Measurements from ENCODE around the gene DCAF6.
"Not testable (repeated sequence)": the region's sequence is repeated elsewhere in the genome, so short reads cannot be mapped to it uniquely, and the experiment has no call there.

Gene DCAF6

DNA sequence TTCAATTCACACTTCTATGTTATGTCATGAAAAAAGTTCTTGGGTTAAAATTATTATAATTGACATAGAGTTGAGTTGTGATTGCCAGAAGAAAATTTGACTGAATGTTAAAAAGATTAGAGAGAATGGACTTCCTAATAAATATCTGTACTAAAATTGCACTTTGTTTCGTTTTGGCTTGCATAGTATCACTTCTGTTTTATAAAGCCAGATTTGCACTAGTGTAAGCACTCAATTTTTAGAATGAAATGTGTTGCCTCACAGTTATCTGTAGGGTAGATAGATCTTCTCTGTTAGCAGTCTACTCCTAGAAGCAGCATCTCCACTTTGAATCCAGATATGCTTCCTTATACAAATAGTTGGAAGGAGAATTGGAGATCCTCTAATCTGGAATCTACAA lies 95.5 kb downstream of the DCAF6 start:
- DNase-seq: no peak

DNA sequence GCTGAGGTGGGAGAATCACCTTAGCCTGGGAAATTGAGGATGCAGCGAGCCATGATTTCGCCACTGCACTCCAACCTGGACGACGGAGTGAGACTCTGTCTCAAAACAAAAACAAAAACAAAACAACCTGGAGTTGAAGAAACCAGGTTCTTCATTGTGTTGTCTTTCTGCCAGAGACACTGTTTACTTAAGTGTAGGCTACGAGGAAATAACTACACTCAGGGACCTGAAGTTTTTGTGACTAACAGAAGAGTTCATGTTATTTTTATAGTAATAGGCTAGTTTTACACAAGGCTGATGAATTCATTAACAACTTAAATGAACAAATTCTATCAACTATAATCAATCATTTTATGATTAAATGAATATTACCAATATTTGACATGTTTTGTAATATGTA lies 98.9 kb downstream of the DCAF6 start:
- DNase-seq: no peak

DNA sequence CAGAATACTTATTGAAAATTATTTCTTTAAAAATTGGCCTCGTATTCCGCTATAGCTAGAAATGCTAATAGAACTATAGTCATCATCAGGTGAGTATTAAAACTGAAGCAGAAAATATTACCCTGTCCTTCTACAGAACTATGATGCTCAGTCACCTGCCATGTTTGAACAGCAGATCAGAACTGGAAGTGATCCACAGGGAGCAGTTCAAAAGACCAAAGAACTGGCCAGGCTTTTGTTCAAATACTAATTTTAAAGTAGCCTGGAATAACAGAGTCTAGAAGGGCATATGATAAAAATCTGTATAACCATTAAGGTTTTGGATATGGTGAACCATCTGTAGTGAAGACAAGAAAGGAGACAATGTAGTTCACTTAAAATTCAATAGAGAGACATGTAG lies 105.9 kb downstream of the DCAF6 start:
- DNase-seq: no peak

DNA sequence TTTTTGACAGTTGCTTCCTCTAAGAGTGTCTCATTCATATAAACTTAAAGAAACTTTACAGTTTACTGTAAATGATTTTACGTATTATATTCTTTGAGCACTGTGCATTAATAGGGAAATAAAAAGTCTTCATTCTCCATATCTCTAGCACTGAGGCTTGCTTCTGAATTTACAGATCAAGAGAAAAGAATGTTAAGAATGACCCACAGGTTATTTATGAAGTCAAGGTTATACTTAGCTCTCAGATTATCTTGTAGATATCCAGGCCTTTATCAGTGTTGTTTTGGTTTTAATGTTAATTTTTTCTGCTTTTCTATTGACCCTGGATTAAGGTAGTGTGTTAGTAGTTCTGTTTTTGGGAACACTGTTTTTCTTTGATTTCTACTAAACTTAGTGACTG lies 108.8 kb downstream of the DCAF6 start:
- no peak for DNase-seq

DNA sequence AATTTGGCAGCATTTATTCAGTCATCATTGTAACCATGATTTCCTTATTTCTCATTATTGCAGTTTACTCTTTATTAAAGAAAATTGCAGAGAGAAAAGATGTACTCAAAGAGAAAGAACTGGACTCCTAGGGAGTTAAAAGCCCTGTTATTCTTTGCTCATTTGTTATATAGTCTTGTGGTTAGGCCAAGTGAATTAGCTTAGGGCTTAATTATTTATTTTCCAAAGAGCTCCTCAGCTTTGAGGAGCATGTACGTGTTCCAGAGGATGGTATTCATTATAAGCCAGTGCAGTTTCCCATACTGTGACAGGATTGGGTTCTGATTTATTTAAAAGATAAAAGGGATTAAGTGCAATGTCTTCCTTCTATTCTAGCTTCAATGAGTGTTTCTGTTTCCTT lies 113.8 kb downstream of the DCAF6 start:
- DNase-seq: no peak

DNA sequence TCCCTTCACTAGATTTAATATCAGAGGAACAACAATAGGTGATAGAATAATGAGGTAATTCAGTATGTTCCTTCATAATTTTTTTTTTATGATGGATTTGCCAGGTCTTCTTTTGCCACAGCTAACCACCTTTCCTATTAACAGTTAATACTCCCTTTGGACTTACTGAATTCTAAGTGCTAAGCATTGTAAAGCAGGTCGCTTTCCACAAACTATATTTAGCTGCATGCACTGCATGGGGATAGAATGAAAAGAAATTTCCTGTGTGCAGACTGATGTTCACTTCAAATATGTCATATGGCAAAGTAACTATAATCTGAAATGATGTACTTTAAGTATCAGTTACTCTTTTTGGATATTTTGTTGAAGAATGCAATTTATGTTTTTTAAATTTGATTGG lies 114.4 kb downstream of the DCAF6 start:
- DNase-seq: no peak

DNA sequence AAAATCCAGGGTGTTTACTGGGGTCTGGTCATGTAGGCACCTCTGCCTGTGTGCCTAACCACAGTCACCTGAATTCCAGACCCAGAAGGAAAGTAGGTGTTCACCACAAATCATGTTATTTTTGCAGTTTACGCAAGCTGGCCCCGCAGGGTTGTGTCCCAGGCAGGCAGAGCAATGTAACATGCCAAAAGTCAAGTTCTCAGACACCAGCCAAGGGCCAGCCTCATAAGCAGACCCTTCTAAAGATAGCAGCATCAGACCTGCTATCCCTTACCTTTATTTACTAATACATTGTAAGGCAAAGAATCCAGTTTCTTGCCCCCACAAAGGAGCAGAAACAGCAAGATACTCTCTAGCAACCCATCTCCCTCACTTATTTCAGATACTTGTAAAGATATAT lies 117.2 kb downstream of the DCAF6 start:
- DNase-seq: no peak

DNA sequence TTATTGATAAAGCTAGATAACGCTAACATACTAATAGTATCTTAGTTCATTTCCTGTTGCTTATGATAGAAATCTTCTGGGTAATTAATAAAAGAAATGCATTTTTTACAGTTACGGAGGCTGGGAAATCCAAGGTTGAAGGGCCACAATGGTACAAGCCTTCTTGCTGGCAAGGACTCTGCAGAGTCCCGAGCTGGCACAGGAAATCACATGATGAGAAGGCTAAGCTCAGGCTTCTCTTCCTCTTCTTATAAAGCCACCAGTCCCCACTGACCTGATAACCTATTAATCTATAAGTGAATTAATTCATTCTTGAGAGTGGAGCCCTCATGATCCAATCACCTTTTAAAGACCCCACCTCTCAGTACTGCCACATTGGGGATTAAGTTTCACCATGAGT lies 117.6 kb downstream of the DCAF6 start:
- DNase-seq: no peak

DNA sequence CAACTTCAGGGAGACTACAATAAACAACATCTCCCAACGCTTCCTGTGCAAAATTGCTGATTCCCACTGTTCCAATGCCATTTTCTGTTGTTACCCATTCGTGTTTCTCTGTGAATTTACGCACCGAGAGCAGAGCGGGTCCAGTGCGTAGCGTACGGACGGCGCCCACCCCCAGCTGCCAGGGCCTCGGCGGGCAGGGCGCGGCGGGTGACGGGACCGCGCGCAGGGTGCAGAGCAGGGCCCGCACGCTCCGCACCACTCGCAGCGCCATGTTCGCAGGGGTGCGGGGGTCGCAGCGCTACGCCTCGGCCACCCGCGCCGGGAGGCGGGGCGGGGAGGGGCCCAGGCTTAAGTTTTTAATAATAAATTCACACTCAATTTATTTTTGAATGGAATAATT lies 119.7 kb downstream of the DCAF6 start:
- not testable (repeated sequence) for DNase-seq

DNA sequence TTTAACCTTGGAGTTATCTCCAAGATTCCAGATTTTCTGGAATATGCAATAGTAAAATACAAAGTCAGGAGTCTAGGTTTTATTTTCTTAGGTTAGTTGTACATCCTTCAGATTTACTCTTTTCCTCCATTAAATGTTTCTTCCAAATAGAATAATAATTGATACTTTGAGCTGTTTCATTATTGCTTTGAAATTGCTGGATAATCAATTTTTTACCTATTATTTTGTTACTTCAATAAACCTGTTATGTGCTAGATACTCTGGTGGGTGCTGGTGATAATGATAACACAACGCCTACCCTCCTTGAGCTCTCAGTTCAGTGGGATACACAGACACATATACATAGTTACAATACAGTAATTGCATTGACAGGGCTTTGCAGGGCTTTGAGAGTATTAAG lies 120.9 kb downstream of the DCAF6 start:
- DNase-seq: no peak

DNA sequence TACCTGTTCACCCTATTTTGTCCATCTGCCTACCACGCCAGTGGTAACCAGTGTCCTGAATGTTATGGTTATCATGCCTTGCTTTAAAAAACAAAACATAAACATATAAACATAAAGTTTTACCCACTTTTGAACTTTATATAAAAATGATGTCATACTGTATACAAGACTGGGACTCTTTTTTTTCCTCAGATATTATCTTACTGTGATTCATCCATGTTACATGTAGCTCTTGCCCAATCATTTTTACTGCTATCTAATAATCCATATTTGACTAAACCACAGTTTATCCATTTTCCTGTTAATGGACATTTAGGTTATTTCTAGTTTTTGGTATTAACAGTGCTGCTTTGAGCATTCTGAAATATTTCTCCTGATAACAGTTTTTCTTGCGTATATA lies 121.4 kb downstream of the DCAF6 start:
- DNase-seq: no peak

DNA sequence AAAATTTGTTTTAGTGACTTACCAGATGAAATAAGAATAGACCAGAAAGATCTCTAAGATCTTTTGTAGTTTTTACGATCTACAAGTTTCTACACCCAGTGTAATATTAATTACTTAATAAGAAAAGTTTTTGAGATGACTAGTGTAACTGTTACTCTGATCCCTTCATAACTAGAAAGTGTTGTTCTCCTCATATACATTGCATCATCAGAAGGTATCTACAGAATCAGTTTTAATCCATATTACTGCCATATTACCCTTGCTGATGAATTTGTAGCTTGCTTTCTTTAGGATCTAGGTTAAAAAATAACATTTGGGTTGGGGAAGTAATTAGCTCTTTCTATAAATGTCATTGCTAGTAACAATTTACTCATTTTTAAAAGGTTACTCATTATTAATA lies 127.7 kb downstream of the DCAF6 start:
- DNase-seq: no peak

DNA sequence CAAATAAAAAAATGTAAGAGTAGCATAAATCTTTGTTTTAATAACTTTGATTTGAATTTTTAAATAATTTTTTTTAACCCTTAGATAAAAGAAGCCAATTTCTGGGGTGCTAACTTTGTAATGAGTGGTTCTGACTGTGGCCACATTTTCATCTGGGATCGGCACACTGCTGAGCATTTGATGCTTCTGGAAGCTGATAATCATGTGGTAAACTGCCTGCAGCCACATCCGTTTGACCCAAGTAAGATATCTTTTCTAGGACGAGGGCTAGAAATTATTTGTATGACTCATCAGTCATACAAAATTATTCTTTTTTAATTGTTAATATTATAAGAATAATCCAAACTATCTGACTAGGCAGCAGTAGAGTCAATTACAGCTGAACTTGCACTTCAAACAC lies 129.0 kb downstream of the DCAF6 start:
- no peak for DNase-seq

DNA sequence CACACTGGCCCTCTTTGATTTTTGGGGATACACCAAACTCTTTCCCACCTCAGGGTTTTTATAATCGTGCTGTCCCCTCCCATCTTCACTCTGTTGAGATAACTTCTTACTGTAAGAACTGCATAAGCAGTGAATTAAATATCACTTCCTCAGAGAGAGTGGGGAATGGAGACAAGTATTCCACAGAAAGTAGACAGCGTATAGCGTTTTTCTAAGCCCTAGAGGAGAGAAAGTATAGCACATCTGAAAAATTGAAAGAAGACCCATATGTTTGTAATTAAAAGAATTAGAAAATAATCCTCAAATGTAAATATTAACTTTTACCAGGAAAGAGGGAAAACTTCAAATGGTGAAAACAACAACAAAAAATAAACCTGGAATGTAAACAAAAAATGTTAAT lies 132.9 kb downstream of the DCAF6 start:
- DNase-seq: no peak

DNA sequence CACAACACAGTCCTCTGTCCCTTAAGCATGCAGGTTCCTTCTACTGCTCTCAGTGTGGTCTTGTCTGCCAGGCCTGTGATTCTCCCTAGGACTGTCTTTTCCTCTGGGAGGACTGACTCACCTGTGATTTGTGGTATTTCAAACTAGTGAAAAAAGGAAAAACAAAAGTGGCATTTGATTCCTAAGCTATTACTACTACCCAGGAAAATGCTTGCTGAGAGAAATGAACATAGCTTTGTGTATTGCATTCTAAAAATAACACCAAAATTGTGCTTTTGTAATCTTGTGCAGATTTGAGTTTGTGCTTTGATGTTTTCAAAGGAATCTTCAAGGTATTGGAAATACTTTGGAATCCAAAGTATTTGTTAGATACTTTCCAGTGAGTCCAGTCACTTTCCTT lies 143.3 kb downstream of the DCAF6 start:
- DNase-seq: no peak

DNA sequence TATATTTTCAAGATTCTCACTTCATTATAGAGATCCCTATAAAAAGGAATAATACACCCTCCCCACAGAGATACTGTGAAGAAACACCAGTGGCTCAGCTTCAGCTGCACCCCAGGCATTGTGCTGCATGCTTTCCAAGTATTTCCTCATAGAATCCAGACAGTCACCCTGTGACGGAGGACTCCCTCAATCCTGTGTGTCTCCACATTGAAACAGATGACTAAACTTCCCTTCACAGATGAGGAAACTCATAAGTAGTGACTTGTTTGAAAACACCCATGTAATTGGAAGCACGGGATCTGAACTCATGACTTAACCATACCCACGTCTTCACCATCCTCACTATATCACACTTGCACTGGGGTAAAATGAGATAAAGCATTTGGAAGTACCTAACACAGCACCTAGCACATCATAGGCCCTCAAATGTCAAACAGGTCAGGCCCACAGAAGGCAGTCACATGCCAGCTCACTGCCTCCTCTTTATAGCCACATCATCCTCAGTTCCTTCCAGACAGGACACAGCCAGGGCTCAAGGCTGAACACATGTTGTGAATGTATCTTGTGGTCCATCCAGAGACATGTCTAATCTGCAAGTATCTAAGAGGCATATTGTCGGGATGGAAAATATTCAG lies 145.0 kb downstream of the DCAF6 start:
- peak; percentile 12 for DNase-seq

DNA sequence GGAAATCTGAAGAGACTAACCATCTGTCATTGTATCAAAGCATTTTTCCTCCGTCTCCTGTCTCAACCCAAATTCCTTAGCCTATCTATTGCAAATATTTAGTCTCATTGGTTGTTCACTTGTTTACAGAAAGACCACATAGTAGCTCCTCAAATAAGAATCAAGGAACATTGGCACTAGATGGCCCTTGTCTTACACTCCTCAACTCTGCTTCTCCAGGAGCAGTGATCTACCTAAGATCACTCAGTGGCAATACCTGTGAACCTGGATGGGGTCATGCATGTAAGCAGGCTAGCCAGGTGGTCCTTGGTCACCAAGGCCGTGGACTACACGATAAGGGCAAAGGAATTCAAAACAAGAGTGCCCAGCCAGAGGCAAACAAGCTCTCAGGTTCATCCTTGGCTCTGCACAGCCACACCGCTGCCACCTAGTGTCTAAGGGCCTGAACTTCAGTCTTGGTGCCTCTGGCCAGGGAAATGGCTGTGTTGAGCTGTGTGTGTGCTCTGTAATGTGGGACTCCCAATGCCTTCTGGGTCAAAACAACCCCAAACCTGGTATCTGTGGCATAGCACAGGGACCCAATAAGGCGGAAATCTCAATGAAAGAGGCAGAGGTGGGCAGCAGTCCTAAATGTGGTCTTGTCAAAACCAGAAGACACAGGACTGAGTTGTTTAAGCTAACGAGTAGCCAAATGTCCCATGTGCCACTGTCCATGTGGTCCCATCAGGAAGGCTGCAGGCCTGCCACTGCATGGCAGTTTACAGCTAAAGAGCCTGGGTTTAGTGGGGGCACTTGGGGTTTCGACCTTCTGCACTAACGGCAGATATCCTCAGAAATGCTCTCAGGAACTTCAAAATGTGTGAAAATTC lies 145.8 kb downstream of the DCAF6 start:
- peak; percentile 43 for DNase-seq

DNA sequence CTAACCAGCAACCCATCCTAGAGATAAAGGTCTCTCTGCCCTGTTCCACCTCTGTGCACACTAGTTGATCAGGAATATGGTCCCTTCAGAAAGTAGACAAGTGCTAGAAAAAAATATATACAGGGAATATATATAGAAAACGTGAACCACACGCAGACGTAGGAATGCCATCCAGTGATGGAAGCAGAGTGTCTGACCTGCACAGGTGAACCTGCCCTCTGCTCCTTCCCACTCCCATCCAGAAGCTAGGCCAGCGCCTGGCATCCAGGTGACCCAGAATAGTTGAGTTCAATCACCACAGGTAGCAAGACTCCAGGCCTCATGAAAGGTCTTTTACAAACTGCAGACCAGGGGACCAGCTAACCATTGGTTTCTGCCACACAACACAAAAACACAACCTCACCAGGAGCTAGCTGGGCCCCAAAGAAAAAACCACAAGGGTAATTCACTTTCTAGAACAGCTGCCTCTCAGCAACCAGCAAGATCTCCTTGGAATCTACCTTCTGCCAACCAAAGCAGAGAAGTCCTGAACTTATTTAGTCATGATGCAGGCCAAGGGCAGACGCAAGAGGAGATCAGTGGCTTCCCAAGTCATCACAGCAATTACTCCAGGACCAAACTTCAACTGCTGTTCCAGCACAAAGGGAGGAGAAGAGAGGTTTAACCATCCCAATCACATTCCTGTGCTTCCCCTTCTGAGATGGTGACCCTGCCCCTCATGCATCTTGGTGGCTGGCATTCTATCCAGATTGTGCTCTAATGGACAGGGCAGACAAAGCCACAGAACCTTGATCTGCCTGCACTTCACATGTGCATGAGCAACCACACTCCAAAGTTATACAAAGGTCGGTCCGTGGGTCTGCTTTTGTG lies 147.2 kb downstream of the DCAF6 start:
- DNase-seq: no peak

DNA sequence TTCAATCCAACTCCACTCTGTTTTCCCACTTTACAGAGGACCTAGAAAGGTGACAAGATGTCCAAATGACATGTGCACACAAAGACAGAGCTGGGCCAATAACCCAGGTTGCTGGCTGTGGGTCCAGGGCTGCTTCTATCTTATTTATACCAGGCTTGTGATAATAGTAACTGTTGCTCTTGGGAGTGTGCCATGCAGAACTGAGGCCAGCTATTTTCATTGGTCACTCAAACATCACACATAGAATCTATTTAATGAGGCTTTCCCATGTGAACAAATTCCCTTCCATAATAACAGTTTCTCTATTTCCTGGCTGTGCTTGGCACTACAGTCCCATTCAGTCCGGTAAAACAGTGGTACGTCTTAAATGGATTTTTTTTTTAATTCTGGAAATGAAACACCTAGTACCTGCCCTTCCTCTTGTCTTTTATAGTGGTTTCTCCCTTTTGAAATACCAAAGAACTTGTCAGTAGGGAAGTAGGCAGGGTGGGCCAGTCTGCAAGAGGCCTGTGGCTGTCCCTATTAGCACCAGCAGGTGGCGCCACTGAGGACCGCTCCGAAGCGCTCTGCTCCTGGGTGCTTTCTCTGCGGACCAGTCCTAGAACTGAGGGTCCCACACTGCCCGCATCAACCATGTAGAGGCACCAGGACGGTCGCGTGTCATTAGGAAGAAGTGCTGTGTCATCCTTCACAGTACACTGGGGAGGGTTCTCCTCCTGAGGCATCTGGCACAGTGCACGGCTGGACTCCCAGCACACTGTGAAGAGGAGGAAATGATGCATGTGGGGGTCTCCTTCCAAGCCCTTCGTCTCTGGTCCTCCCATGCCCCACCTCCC lies 148.1 kb downstream of the DCAF6 start:
- peak; percentile 39 for DNase-seq

DNA sequence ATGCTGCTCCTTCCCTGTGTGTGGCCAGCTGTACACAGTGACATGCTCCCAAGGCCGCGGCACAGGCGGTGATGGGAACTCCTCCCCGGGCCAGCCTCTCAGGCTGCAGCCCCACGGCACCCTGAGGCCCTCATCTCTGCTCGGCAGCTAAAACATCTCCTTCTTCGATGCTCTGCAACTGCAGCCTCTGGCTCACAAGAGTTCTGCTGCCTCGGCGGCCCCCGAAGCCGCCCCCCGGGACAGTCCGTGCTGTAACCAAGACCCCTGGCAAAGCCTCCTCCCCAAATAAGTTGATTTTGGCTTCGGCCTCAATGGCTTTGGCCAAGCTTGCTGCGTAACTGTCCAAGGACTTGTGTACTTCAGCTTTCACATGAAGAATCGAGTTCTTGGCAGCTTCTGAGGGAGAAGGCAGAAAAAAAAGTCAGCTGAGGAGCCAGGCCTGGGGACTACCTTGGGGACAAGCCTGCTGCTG lies 149.0 kb downstream of the DCAF6 start:
- DNase-seq: no peak

DNA sequence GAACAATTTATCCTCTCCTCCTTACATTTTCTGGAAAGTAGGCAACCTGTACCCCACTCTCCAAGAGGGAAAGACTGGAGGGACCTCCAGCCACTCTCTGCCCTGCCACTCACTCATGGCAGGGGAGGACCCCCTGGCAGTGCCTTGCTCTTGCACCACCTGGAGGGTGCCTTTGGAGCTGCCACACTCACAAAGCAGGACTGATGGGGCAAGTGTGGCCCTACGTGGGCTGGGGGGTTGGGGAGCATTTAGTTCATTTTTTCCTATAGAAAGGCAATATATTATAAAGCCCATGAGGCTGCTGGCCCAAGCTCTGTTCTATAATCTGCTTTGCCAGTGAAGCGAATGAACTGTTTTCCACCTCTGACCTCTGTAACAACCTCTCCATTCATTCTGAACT lies 150.0 kb downstream of the DCAF6 start:
- no peak for DNase-seq

DNA sequence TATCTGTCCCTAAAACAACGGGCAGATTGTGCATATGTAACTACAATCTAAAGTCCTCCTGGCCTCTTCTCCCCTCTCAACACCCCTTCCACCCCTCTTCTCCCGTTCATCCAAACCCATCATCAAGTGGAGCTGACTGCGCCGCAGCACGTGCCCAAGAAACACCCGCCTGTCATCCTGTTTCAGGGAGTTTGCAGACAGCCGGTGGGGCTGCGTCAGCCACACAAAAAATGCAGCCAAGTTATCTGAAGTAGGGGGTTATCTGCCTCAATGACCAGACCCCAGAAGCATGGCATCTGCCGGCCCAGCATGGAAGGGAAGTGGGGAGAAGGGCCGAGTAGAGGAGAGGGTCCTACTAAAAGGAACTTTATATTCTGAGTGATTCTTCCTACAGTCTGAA lies 151.2 kb downstream of the DCAF6 start:
- no peak for DNase-seq
